ENCODE measurements around the gene SORBS2.

- TF ChIP-seq, protein P1, sequence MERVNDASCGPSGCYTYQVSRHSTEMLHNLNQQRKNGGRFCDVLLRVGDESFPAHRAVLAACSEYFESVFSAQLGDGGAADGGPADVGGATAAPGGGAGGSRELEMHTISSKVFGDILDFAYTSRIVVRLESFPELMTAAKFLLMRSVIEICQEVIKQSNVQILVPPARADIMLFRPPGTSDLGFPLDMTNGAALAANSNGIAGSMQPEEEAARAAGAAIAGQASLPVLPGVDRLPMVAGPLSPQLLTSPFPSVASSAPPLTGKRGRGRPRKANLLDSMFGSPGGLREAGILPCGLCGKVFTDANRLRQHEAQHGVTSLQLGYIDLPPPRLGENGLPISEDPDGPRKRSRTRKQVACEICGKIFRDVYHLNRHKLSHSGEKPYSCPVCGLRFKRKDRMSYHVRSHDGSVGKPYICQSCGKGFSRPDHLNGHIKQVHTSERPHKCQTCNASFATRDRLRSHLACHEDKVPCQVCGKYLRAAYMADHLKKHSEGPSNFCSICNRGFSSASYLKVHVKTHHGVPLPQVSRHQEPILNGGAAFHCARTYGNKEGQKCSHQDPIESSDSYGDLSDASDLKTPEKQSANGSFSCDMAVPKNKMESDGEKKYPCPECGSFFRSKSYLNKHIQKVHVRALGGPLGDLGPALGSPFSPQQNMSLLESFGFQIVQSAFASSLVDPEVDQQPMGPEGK (CRISPR knock-in tag; IDR thresholded peaks at IDR 0.05; ENCODE audit: borderline replicate concordance): no peak
- TF ChIP-seq ZNF565 (CRISPR knock-in tag; conservative IDR thresholded peaks at IDR 0.05; ENCODE audit: low read depth): no peak
- no peak for TF ChIP-seq ZNF8 (CRISPR knock-in tag; IDR thresholded peaks at IDR 0.05)
- TF ChIP-seq SNAI2 (CRISPR knock-in tag; IDR thresholded peaks at IDR 0.05): no peak
These were observed 10.8 kb upstream of the SORBS2 start for GRCh38 chr4:185822791-185823190.

All from SK-N-SH treated with all-trans-retinoic acid at 6 μM for 48 hours (cell line).